Stimulated activated CD8-positive, alpha-beta memory T cell treated with anti-CD3 and anti-CD28 coated beads, Interleukin-15, amount 100 ng/mL, for 4 hours (primary cell): ENCODE measurements around the gene BAHD1.
"Not testable (repeated sequence)": the region's sequence is repeated elsewhere in the genome, so short reads cannot be mapped to it uniquely, and the experiment has no call there.

Source experiments
- DNase-seq, 2 donors: peaks; one replicate each; pipeline ENCODE4 v3.0.0-alpha.2; 2020; ENCODE audit warnings: low read depth in 2 of 2

The BAHD1 gene

DNA sequence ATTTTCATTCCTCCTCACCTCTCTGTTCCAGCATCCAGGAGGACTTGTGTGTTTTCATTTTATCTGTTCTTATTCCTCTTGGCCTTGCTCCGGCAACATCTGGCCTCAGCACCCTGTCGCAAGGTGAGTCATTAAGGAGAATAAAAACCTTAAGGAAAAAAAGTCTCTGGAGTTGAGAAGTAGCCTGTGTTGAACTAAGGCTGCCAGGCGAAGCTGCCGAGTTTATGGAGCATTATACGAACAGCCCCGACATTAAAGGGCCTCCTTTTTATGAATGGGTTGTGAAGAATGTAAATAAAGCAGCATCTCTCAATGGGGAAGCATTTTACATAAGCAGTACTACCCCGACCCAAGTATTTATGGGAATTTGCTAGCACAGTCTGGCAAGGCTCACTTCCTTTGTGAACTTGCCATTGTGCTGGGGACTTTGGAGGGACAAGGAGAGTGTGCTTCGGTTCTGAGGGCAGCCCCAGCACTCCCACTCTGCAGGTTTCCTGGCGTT lies 4.7 kb downstream of the BAHD1 start:
- no peak for DNase-seq

DNA sequence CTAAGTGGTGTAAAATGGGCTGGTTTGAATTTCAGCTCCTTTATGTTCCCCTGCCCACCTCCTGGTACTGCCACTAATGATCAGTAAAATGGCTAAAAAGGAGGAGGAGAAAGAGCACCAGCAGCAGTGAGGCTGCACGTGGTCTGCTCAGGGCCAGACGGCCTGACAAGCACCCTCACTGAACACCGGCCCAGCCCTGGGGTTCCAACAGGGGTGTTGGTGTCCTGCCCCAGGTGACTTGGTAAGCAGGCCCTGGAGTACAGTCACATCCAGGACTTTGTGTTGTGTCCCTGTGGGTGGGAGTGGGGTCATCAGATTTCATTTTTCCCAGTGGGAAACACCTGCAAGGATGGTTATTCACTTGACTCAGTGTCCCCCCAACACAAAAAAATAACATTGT lies 5.4 kb downstream of the BAHD1 start:
- no peak for DNase-seq

DNA sequence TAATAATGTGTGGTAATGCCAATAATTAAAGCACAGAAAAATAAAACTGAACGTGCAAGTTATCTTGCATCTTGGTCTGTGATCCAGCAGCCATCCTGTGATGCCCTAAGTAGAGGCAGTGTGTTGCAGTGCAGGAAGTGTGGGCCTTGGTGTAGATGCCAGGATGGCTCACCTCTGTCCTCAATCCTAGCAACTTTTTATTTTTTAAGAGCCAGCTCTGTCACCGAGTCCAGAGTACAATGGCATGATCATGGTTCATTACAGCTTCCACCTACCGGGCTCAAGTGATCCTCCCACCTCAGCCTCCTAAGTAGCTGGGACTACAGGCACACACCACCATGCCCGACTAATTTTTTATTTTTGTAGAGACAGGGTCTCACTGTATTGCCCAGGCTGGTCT lies 7.6 kb downstream of the BAHD1 start:
- DNase-seq = no peak

- DNase-seq = no peak
Observed at GRCh38 chr15:40449275-40449674, 8.5 kb downstream of the BAHD1 start.

DNA sequence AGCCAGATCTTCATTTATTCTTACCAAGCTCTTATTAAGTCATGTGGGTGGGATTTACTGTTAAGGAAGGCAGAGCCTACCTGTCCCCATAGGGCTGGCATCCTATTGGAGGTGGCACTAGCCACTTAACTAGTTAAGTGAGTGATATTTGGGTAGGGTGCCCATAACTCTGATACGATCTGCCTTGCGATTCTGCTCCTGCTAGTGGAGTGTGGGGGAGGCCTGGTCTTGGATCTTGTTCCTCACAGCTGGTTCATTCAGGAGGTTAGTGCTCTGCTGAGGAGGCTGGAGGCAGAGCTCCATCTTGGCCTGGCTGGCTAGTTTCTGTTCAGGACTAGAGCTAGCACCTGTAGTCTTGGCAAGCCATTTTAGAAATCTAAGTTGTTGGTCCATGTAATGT lies 9.3 kb downstream of the BAHD1 start:
- DNase-seq = no peak

DNA sequence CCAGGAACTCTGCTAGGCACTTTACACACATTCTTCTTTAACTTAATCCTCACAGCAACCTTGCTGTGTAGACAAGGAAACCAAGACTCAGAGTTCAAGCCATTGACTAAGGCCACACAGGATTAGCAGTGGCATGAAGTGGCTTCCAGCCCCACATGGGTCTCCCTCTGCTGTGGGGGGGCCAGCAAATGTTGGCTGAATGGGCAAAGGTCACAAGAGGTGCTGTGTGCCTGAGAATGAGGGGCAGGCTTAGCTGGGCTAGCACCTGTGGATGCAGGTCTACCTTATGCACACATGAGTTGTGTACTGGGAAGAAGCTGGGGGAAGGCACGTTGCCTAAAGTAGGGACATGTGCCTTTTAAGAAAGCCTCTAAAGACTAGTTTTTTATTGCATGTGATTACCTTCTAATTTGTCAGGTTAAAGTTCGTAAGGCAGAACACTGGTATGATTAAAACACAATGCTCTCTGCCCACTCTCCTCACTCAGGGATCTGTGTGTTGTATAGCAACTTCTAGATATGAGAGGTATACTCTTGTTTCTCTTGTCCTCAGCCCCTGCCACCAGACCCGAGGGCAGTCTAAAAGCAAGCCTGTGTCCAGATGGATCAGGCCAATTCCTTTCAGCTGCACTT lies 10.9 kb downstream of the BAHD1 start:
- DNase-seq = no peak

DNA sequence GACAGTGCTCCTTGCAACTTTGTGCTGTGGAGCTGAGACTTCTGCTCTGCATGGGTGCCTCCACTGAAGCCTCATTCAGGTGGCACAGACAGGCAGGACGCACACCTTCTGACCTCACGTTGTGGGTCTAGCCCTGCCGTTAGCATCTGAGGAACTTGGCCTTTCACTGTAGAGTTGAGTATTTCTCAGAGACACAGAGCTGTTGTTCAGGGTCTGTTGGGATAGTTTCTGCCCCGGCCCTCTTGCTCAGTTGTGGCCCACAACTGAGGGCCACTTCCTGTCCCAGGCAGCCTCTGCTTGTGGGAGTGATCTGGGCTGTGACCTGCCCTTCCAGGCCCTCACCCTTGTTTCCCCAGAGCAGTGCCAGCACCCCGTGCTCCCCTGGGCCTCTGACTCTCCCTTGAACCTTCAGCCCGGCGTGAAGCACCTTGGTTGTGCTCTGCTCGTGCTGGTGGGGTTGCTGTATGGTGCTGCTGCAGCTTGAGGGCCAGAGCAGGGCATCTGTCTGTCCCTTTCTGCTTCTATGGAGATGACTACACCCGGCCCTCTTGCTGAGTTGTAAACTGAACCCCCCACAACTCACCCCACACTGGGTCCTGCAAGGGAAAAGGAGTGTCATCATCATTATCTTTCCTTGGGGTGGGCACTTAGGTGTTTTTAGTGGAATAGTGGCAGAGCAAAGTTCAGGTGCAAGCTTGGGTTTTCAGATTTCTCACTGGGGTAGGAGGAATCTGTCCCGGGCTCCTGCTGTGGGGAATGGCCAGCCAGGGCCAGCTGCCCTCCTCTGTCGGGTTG lies 11.7 kb downstream of the BAHD1 start:
- no peak for DNase-seq

DNA sequence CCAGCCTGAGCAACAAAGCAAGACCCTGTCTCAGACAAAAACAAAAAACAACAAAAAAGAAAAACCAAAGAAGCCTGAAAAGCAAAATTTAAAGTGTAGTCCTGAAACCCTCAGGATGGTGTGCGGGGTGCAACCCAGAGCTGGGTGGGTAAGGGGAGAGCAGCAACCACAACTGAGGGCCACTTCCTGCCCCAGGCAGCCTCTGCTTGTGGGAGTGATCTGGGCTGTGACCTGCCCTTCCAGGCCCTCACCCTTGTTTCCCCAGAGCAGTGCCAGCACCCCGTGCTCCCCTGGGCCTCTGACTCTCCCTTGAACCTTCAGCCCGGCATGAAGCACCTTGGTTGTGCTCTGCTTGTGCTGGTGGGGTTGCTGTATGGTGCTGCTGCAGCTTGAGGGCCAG lies 13.2 kb downstream of the BAHD1 start:
- not testable (repeated sequence) for DNase-seq

- DNase-seq = no peak
Observed at GRCh38 chr15:40454904-40455391, 14.2 kb downstream of the BAHD1 start.

- DNase-seq = no peak
Observed at GRCh38 chr15:40456299-40456712, 15.6 kb downstream of the BAHD1 start.

- no peak for DNase-seq
Observed at GRCh38 chr15:40456738-40457137, 16.0 kb downstream of the BAHD1 start.

DNA sequence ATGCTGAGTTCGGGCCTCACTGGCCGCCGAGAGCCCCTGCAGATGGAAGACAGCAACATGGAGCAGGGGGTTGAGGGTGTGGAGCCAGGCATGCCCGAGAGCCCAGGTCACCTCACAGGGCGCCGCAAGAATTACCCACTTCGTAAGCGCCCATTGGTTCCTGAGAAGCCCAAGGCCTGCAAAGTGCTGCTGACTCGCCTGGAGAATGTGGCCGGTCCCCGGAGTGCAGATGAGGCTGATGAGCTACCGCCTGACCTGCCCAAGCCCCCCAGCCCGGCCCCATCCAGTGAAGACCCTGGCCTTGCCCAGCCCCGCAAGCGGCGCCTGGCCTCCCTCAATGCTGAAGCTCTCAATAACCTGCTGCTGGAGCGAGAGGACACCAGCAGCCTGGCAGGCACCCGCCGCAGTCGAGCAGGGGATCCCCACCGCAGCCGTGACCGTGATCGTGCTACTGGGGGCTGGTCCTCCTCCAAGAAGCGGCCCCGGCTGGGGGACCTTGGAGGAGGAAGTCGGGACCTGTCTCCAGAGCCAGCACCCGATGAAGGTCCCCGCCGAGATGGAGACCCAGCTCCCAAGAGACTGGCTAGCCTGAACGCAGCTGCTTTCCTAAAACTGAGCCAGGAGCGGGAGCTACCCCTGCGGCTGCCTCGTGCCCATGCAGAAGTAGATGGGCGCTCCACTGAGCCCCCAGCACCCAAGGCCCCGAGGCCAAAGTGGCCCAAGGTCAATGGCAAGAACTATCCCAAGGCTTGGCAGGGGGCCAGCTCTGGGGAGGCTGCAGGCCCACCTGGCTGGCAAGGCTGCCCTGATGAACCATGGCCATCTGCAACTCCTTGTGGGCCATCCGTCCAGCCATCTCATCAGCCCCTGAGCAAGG lies 18.0 kb downstream of the BAHD1 start:
- no peak for DNase-seq

- DNase-seq = no peak
Observed at GRCh38 chr15:40459391-40460015, 18.8 kb downstream of the BAHD1 start.

- no peak for DNase-seq
Observed at GRCh38 chr15:40460404-40460803, 19.7 kb downstream of the BAHD1 start.

DNA sequence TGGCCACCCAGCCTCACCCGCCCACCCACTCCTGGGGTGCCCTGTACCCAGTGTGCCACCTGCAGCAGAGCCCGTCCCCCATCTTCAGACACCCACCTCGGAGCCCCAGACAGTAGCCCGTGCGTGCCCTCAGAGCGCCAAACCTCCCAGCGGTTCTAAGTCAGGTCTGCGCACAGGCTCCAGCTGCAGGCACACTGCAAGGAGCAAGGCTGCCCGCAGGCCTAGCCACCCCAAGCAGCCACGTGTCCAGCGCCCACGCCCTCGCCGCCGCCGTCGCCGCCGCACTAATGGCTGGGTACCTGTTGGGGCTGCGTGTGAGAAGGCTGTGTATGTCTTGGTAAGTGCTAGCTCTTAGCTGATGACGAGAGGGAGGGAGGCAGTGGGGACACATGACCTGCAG lies 21.2 kb downstream of the BAHD1 start:
- no peak for DNase-seq

DNA sequence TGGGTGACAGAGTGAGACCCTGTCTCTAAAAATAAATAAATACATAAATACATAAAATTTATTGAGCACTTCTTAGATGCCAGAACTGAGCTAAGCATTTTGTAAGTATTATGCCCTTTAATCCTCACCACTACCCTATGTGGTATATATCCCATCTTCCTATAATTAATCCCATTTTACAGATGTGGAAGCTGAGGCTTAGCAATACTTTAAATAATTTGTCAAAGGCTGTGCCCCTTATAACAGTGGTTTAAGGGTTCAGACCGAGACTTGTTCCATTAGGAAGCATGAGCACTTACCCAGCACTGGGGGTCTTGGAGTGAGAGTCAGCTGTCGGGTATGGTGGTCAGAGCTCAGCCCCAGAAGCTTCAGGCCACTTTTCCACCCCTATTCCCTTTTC lies 22.5 kb downstream of the BAHD1 start:
- DNase-seq = no peak

DNA sequence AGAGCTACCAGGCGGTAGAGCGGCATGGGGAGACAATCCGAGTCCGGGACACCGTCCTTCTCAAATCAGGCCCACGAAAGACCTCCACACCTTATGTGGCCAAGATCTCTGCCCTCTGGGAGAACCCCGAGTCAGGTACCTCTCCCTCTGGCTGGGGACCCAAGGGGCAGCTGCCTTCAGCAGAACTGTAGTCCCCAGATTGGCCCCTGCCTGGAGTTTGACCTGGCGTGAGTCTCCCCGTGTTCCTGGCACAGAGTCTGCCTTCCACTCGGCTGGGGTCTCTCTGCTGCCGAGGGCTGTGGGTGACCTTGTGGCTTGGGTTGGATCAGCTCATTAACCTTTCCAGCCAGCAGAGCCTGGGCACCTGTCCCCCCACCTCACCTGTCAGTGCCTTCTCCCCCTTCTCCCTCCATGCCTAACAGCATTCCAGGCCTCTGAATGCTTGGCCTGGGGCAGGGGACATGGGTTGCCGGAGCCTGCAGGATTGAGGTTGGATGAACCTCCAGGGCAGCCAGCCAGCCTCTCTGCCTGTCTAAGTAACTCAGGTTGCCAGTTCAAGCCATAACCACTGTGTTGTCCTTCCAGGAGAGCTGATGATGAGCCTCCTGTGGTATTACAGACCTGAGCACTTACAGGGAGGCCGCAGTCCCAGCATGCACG lies 23.3 kb downstream of the BAHD1 start:
- DNase-seq = no peak

GRCh38 chr15:40464595-40465185 lies 23.9 kb downstream of the BAHD1 start:
- DNase-seq = no peak

GRCh38 chr15:40465939-40466338 lies 25.2 kb downstream of the BAHD1 start:
- DNase-seq = no peak

DNA sequence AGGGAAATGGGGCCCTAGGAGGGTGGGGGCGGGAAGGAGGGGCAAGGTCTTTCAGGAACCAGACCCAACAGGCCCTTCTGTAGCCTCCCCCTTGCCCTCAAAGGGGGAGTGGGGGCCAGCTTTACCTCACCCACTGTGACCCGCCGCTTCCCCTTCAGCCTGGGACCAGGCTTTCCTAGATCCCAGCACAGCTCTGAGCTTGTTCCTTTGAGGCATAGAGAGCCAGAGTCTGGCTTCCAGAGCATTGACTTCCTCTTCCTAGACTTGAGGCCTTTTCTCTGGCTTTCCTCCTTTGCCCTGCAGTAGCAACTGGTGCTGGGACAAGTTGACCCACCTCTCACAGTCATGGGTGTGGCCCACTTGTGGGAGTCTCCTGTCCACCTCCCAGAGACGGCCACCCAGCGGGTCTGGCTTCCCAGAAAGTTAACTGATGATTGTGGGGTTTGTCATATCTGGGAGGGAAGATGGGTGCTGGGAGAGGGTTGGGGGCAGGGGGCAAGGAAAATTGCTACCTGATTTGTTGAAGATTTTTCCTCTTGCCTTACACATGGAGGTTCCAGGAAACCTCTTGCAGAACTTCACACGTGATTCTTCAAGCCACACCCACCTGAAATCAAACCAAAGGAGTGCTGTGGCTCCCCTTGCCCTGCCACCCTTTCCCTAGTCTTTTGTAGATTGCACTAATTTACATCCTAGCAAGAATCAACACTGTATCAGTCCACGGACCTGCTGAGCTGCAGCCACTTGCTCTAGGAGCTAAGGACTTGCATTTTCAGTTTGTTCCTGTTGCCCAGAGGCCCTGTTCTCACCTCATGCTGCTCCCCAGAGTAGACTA lies 25.9 kb downstream of the BAHD1 start:
- no peak for DNase-seq
